HUDEP-2 (cell line): ENCODE measurements around the gene MRGPRX2.

Experiments
- DNase-seq, 76 experiments: peaks; one replicate each; lab custom pipeline; 2025; ENCODE audit not compliant: unreplicated experiment in 76 of 76; lab: John Stamatoyannopoulos, UW

Gene MRGPRX2

DNA sequence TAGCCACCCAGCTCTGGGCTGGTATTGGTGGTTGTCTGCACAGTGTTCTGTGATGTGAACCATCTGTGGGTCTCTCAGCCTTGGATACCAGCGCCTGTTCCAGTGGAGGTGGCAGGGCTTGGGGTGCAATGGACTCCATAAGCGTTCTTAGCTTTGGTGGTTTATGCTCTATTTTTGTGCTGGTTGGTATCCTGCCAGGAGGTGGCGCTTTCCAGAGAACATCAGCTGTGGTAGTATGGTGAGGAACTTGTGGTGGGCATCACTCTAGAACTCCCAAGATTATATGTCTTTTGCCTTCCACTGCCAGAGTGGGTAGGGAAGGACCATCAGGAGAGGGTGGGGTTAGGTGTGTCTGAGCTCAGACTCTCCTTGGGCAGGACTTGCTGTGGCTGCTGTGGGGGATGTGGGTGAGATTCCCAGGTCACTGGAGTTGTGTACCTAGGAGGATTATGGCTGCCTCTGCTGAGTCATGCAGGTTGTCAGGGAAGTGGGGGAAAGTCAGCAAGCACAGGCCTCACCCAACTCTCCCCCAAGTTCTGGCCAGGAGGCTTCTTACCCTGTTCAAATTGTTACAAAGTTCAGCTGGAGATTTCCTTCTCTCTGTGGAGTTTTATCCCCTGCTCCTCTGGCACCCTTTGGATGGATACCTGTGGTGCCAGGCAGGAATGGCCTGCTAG is 47.2 kb downstream of the MRGPRX2 start:
- peak in 7 of 76 experiments; percentile 1 to 26 (median 5) for DNase-seq

DNA sequence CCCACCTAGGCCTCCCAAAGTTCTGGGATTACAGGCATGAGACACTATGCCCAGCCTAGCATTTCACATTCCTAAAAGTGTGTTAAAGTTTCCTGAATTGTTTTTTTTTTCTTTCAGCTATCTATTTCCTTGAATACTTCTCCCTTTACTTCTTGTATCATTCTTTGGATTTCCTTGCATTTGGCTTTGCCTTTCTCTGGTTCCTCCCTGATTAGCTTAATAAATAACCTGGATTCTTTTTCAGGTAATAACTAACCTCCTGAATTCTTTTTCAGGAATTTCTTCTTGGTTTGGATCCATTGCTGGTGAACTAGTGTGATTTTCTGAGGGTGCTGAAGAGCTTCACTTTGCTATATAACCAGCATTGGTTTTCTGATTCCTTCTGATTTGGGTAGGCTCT is 47.9 kb downstream of the MRGPRX2 start:
- DNase-seq = no peak
